NT2/D1 (cell line): Measurements from ENCODE around the gene AGAP5.

ENCODE experiments used
- DNase-seq: peaks from one replicate; pipeline ENCODE4 v3.0.0-alpha.2; 2011; ENCODE audit warnings: low read depth, low spot score
- H3K27me3 ChIP-seq: 2 replicates; pipeline ENCODE4 v1.6.0; 2011; ENCODE audit warnings: mild to moderate bottlenecking; ENCODE audit not compliant: insufficient read length, insufficient read depth
- H3K36me3 ChIP-seq: 2 replicates; pipeline ENCODE4 v1.6.1; 2011; ENCODE audit warnings: mild to moderate bottlenecking, low read length, mixed read lengths; ENCODE audit not compliant: insufficient read depth, insufficient read length
- H3K4me1 ChIP-seq: 2 replicates; pipeline ENCODE4 v1.5.1; 2011; ENCODE audit not compliant: insufficient read depth, insufficient read length
- H3K4me3 ChIP-seq: 2 replicates; pipeline ENCODE4 v1.5.1; 2011; ENCODE audit warnings: low read depth; ENCODE audit not compliant: insufficient read length
- H3K9ac ChIP-seq: 2 replicates; pipeline ENCODE4 v1.6.0; 2011; ENCODE audit warnings: low read depth; ENCODE audit not compliant: insufficient read length
- H3K9me3 ChIP-seq: 2 replicates; pipeline ENCODE4 v1.5.1; 2011; ENCODE audit warnings: mild to moderate bottlenecking, low read length; ENCODE audit not compliant: insufficient read depth
- SUZ12 ChIP-seq: IDR thresholded peaks from 2 replicates; pipeline ENCODE4 v1.6.1; 2011; ENCODE audit not compliant: insufficient read length, insufficient read depth; ENCODE audit errors: extremely low read depth
- YY1 ChIP-seq: IDR thresholded peaks from 2 replicates; pipeline ENCODE4 v1.6.1; 2011; ENCODE audit not compliant: insufficient read length, insufficient read depth
- ZNF274 ChIP-seq: IDR thresholded peaks from 2 replicates; pipeline ENCODE4 v1.6.1; 2011; ENCODE audit warnings: mild to moderate bottlenecking, low read depth, low read length

The AGAP5 gene

DNA sequence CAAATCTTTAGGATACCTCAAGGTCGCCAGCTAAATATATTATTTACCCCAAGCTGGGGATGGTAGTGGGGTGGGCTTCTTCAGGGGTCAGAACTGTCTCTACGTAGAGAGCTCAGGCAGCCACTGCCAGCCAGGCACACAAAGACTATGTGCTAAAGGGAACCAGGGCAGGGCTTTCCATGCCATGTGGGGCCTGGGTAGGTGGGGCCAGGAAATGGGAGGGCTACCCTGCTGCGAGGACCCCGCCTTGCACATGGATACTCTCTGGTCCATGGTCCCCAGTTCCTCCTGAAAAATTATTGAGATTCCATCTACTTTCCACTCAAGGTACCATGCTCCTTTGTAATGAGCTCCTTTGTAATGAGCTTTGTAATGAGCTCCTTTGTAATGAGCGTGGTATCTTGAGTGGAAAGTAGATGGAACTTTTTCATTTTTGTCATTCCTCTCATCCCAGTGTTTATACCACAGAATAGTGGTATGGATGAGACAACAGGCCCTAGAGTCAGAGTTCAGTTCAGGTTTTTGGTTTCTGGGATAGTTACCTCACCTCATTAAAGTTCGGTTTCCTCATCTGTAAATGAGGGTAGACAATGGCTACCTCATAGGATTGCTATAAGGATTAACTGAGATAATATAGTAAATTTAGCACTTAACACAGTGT lies 47.9 kb downstream of the AGAP5 start:
- Histone ChIP-seq H3K4me1 (peaks cover 3% of the 10 kb centered on the region), H3K36me3 (no peaks in the 10 kb centered on the region), H3K27me3 (no peaks in the 10 kb centered on the region), H3K9ac (no peak overlapping the region), H3K4me3 (no peak overlapping the region), H3K9me3 (no peaks in the 10 kb centered on the region)
- TF ChIP-seq SUZ12 (no peak), ZNF274 (no peak), YY1 (no peak)
- no peak for DNase-seq

- peaks cover 3% of the 10 kb centered on the region for H3K4me1 ChIP-seq
- no peak for DNase-seq
These were observed 48.7 kb downstream of the AGAP5 start for GRCh38 chr10:73648975-73649829.

DNA sequence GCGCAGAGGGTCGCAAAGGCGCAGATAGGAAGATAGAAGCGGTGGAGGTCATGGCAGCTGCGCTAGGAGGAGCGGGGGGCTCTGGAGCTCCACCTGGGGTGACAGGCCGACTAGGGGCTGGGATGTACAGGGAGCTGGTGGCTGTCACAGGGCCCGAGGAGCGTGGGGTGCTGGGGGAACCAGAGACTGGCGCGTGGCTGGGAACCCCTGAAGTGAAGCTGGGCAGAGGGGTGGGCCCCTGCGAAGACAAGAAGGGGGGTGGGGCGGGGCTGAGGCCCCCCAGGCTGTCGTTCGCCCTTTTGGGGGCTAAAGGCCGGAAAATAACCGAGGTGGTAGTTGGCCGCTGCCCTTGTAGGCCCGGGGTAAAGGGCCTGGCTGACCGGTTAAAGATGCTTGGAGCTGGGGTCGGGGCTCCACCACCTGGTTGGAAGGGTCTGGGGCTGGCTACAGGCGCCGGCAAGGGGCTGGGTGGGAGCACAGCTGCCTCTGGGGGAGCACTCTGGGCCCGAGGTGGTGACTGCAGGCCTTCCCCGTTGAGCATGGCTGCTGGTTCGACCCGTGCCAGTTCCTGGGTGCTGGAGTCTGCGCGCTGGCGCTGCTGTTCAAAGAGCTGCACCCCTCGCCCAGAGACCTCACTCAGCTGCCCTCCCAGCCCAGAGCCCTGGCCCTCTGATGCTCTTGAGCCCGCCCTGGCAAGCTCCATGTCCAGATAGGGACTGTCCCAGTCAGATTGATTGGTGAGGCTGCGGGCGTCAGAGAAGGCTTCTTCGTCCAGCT lies 49.8 kb downstream of the AGAP5 start:
- DNase-seq: no peak
- Histone ChIP-seq H3K9ac (peak overlapping the region; percentile 50), H3K4me3 (peak overlapping the region; percentile 36)

More at GRCh38 chr10:73648975-73649829, 48.7 kb downstream of the AGAP5 start:
- no peak for TF ChIP-seq ZNF274
- TF ChIP-seq YY1: no peak
- TF ChIP-seq SUZ12: no peak
- Histone ChIP-seq H3K27me3 (no peaks in the 10 kb centered on the region), H3K36me3 (no peaks in the 10 kb centered on the region), H3K9ac (no peak overlapping the region), H3K4me3 (no peak overlapping the region), H3K9me3 (no peaks in the 10 kb centered on the region)

DNA sequence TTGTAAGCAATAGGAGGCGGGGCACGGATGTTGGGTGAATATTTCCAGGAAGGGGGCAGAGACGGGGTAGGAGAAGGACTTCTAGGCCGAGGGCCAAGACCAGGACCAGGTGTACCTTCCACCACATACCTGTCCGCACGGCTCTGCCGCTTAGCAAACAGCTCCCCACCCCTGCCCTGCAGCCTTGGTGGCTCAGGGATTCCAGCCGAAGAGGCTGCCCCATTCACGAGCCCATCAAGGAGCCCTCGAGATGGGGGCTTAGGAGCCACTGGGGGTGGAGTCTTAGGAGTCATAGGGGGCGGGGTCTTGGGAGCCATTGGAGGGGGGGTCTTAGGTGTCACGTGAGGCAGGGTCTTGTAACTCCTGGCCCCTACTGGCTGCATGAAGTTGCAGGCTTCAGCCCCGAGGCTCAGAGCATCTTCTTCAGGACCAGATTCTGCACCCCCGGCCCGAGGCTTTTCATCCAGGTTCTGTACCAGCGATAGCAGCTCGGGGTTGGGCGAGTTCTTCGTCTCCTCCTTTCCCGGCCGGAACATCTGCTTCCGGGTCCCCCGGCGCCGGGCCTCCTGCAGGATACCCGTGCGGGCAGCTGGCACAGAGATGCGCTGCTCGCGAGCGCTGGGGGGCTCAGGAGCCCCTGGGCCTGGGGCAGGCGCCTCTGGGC lies 50.6 kb downstream of the AGAP5 start:
- no peak for TF ChIP-seq SUZ12
- no peak for TF ChIP-seq YY1
- no peak for TF ChIP-seq ZNF274
- no peak for DNase-seq
- peak overlapping the region; percentile 36 for H3K4me3 ChIP-seq
- peaks cover 3% of the 10 kb centered on the region for H3K4me1 ChIP-seq
- no peaks in the 10 kb centered on the region for H3K36me3 ChIP-seq
- peak overlapping the region; percentile 50 for H3K9ac ChIP-seq
- no peaks in the 10 kb centered on the region for H3K9me3 ChIP-seq
- no peaks in the 10 kb centered on the region for H3K27me3 ChIP-seq

More for the DNA sequence above, 49.8 kb downstream of the AGAP5 start:
- no peaks in the 10 kb centered on the region for H3K27me3 ChIP-seq
- H3K4me1 ChIP-seq: peaks cover 3% of the 10 kb centered on the region
- H3K36me3 ChIP-seq: no peaks in the 10 kb centered on the region
- no peaks in the 10 kb centered on the region for H3K9me3 ChIP-seq
- TF ChIP-seq ZNF274 (no peak), SUZ12 (no peak), YY1 (no peak)

DNA sequence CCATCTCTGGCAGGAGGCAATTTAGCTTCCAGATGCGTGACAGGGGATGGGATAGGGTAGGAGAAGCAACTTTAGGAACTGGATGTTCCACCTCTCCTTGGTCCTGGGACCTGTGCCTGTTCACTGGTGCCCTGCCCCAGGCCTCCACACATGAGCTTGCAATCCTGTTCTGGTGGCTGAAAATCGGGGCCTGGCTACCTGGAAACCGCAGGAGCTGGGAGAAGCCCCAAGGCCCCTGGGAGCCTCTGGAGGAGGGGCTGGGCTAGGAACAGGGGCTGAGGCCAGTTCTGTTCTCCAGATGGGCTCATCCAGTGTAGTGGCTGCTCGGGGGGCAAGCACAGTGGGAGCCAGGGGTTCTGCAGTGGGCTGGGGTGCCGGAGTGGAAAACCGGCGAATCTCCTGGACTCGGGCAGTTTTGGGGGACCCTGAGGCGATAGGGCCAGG lies 51.3 kb downstream of the AGAP5 start:
- H3K27me3 ChIP-seq: no peaks in the 10 kb centered on the region
- H3K36me3 ChIP-seq: no peaks in the 10 kb centered on the region
- H3K4me1 ChIP-seq: peaks cover 3% of the 10 kb centered on the region
- no peak overlapping the region for H3K4me3 ChIP-seq
- TF ChIP-seq SUZ12: no peak
- TF ChIP-seq YY1: no peak
- no peak for TF ChIP-seq ZNF274
- DNase-seq: no peak
- H3K9ac ChIP-seq: peak overlapping the region; percentile 32
- no peaks in the 10 kb centered on the region for H3K9me3 ChIP-seq

DNA sequence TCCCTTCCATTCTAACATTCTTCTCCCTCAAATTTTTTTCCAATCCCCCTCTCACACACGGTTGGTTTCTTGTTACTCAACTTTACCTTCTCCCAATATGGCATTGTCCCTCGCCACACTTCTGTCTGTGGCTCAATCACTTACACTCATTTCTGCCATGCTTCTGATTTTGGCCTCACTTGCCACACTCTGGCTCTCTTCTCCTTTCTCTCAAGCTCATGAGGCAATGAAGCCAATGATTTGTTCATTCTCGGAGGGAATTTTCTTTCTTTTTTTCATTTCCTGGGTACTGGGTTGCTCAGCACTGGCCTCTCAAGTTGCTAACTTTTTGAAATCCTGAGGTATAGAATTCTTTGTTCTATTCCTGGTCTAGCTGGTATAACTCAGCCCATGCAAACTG lies 52.7 kb downstream of the AGAP5 start:
- no peak overlapping the region for H3K9ac ChIP-seq
- peaks cover 3% of the 10 kb centered on the region for H3K4me1 ChIP-seq
- no peak overlapping the region for H3K4me3 ChIP-seq
- H3K36me3 ChIP-seq: no peaks in the 10 kb centered on the region
- no peaks in the 10 kb centered on the region for H3K9me3 ChIP-seq
- DNase-seq: no peak
- H3K27me3 ChIP-seq: no peaks in the 10 kb centered on the region
- TF ChIP-seq ZNF274 (no peak), YY1 (no peak), SUZ12 (no peak)
